Stimulated activated CD8-positive, alpha-beta memory T cell treated with anti-CD3 and anti-CD28 coated beads, Interleukin-15, amount 100 ng/mL, for 1 hour (primary cell): Measurements from ENCODE around the gene TYK2.
"Not testable (repeated sequence)": the region's sequence is repeated elsewhere in the genome, so short reads cannot be mapped to it uniquely, and the experiment has no call there.

Source experiments
- DNase-seq: peaks from one replicate; pipeline ENCODE4 v3.0.0-alpha.2; 2020; ENCODE audit warnings: low read depth

Gene TYK2

GRCh38 chr19:10372690-10373089 is 7.7 kb downstream of the TYK2 start:
- no peak for DNase-seq

- DNase-seq: no peak
These were observed 12.1 kb downstream of the TYK2 start for GRCh38 chr19:10368101-10368803.

- DNase-seq: not testable (repeated sequence)
These were observed 13.3 kb downstream of the TYK2 start for GRCh38 chr19:10366950-10367512.

GRCh38 chr19:10365518-10365917 is 14.9 kb downstream of the TYK2 start:
- DNase-seq: no peak

GRCh38 chr19:10364644-10365043 is 15.7 kb downstream of the TYK2 start:
- DNase-seq: no peak

- no peak for DNase-seq
These were observed 16.5 kb downstream of the TYK2 start for GRCh38 chr19:10363789-10364281.

- DNase-seq: no peak
These were observed 18.1 kb downstream of the TYK2 start for GRCh38 chr19:10362259-10362658.

- DNase-seq: no peak
These were observed 18.8 kb downstream of the TYK2 start for GRCh38 chr19:10361569-10362011.

GRCh38 chr19:10356431-10356830 is 23.9 kb downstream of the TYK2 start:
- no peak for DNase-seq

GRCh38 chr19:10353793-10354391 is 26.5 kb downstream of the TYK2 start:
- no peak for DNase-seq

GRCh38 chr19:10352764-10353671 is 27.4 kb downstream of the TYK2 start:
- no peak for DNase-seq

- no peak for DNase-seq
These were observed 33.9 kb downstream of the TYK2 start for GRCh38 chr19:10346509-10346908.

- DNase-seq: no peak
These were observed 35.6 kb downstream of the TYK2 start for GRCh38 chr19:10344780-10345179.

GRCh38 chr19:10343495-10343894 is 36.9 kb downstream of the TYK2 start:
- no peak for DNase-seq

- no peak for DNase-seq
These were observed 40.4 kb downstream of the TYK2 start for GRCh38 chr19:10339977-10340376.

- DNase-seq: peak; percentile 34
These were observed 40.9 kb downstream of the TYK2 start, which contains the start of gene ICAM3 for GRCh38 chr19:10339380-10339960. TSS of gene ICAM3 (minus strand) at chr19:10339624. CDS start at chr19:10339614, 10 bp downstream.

GRCh38 chr19:10338940-10339339 is 41.4 kb downstream of the TYK2 start:
- DNase-seq: no peak

- DNase-seq: not testable (repeated sequence)
These were observed 43.6 kb downstream of the TYK2 start for GRCh38 chr19:10336725-10337124.

GRCh38 chr19:10335352-10335985 is 44.9 kb downstream of the TYK2 start:
- DNase-seq: no peak

GRCh38 chr19:10334588-10335351 is 45.6 kb downstream of the TYK2 start:
- DNase-seq: no peak
